B cell (primary cell): Measurements from ENCODE around the gene ZNF814. TPM values are rescaled to one million over a fixed set of nuclear protein-coding genes. Genes with fewer than 3 reads are reported as not detected.
A peak's percentile ranks its signal among the peaks of the same experiment; 100 is the strongest.
"Not testable (repeated sequence)": the region's sequence is repeated elsewhere in the genome, so short reads cannot be mapped to it uniquely, and the experiment has no call there.

Source experiments
- ATAC-seq: fragments of 200-7000 bp; cut with Tn5 transposase; one replicate; pipeline ENCODE4 v1.10.0; 2021; ENCODE audit warnings: low read depth, mild to moderate bottlenecking, moderate number of reproducible peaks, moderate library complexity
- CTCF ChIA-PET: fragments of 350-600 bp; sonication (Branson Sonifier 250); formaldehyde crosslinking; loops from one replicate; lab custom pipeline; 2021; ENCODE audit warnings: antibody characterized with exemption, inconsistent platforms; lab: Charles Lee
- POLR2A ChIA-PET: fragments of 350-600 bp; sonication (Branson Sonifier 250); formaldehyde crosslinking; loops from one replicate; lab custom pipeline; 2021; ENCODE audit warnings: antibody characterized with exemption; lab: Charles Lee
- DNase-seq: peaks from one replicate; pipeline ENCODE4 v3.0.0; 2013
- H2AFZ ChIP-seq: 2 replicates; pipeline ENCODE4 v1.6.1; 2012; ENCODE audit warnings: mild to moderate bottlenecking, low read depth, low read length; ENCODE audit not compliant: insufficient read depth, poor library complexity, severe bottlenecking
- H3K27ac ChIP-seq, 2 donors: 1 replicate in 1 of 2; 2 replicates in 1 of 2; pipeline ENCODE4 v1.5.1; 2012 to 2013; ENCODE audit warnings: low read length in 2 of 2, mild to moderate bottlenecking in 2 of 2, moderate library complexity in 1 of 2
- H3K27me3 ChIP-seq, 4 experiments: fragments of 200-600 bp in 1 of 4; sonication (generic) in 1 of 4; replicated peaks in 1 of 4; 1 replicate in 2 of 4; 2 replicates in 2 of 4; pipeline versions ENCODE4 v1.6.1 to v1.7.0; 2013 to 2016; ENCODE audit warnings: low read length in 3 of 4, mild to moderate bottlenecking in 2 of 4, mixed read lengths in 1 of 4, moderate library complexity in 1 of 4; ENCODE audit not compliant: insufficient read depth in 4 of 4, control insufficient read depth in 3 of 4; ENCODE audit errors: control extremely low read depth in 1 of 4
- H3K36me3 ChIP-seq, 2 experiments: replicated peaks in 1 of 2; 1 replicate in 1 of 2; 2 replicates in 1 of 2; pipeline versions ENCODE4 v1.6.1 to v1.7.1; 2013; ENCODE audit warnings: low read length in 1 of 2; ENCODE audit not compliant: insufficient read depth in 2 of 2, control insufficient read depth in 1 of 2; ENCODE audit errors: control extremely low read depth in 1 of 2, extremely low read depth in 1 of 2
- H3K4me1 ChIP-seq, 2 donors: fragments of 200-600 bp in 1 of 2; sonication (generic) in 1 of 2; 1 replicate in 1 of 2; 2 replicates in 1 of 2; pipeline versions ENCODE4 v1.5.1 to v1.6.1; 2013 to 2017; ENCODE audit warnings: low read length in 2 of 2; ENCODE audit not compliant: control insufficient read depth in 2 of 2, insufficient read depth in 2 of 2
- H3K4me2 ChIP-seq: replicated peaks from 2 replicates; pipeline ENCODE3; 2012; ENCODE audit warnings: mild to moderate bottlenecking, low read depth, low read length; ENCODE audit not compliant: poor library complexity, severe bottlenecking
- H3K4me3 ChIP-seq, 5 experiments: fragments of 200-600 bp in 1 of 5; sonication (generic) in 1 of 5; 1 replicate in 3 of 5; 2 replicates in 2 of 5; pipeline versions ENCODE4 v1.5.1 to v1.7.0; 2011 to 2016; ENCODE audit warnings: low read length in 4 of 5, mild to moderate bottlenecking in 4 of 5, low read depth in 2 of 5, control low read depth in 1 of 5, moderate library complexity in 1 of 5; ENCODE audit not compliant: insufficient read depth in 1 of 5; ENCODE audit errors: control extremely low read depth in 1 of 5, extremely low read depth in 1 of 5
- H3K79me2 ChIP-seq: fragments of 200-600 bp; sonication (generic); one replicate; pipeline ENCODE4 v1.6.0; 2016; ENCODE audit warnings: low read length; ENCODE audit not compliant: control insufficient read depth, insufficient read depth
- H3K9ac ChIP-seq: fragments of 200-600 bp; sonication (generic); 2 replicates; pipeline ENCODE4 v1.6.1; 2017; ENCODE audit warnings: mild to moderate bottlenecking, low read length, moderate library complexity
- H3K9me3 ChIP-seq, 3 donors: one replicate each; pipeline versions ENCODE4 v1.6.1 to v1.7.1; 2013; ENCODE audit warnings: low read length in 2 of 3; ENCODE audit not compliant: control insufficient read depth in 2 of 3, insufficient read depth in 1 of 3; ENCODE audit errors: control extremely low read depth in 1 of 3
- H4K20me1 ChIP-seq: 2 replicates; pipeline ENCODE4 v1.6.0; 2012; ENCODE audit warnings: mild to moderate bottlenecking, low read length; ENCODE audit not compliant: insufficient read depth, control insufficient read depth, poor library complexity, severe bottlenecking
- H3K27ac Mint-ChIP-seq: one replicate; pipeline ENCODE4 v1.8.0; 2021; ENCODE audit warnings: mixed read lengths
- H3K27me3 Mint-ChIP-seq: one replicate; pipeline ENCODE4 v1.8.0; 2021; ENCODE audit warnings: mixed read lengths
- H3K4me1 Mint-ChIP-seq: one replicate; pipeline ENCODE4 v1.8.0; 2021; ENCODE audit warnings: mixed read lengths
- H3K4me3 Mint-ChIP-seq: one replicate; pipeline ENCODE4 v1.8.0; 2021; ENCODE audit warnings: mixed read lengths
- H3K9me3 Mint-ChIP-seq: one replicate; pipeline ENCODE4 v1.8.0; 2022; ENCODE audit warnings: mixed read lengths; ENCODE audit not compliant: insufficient read depth
- WGBS: methylation state at CpG from one replicate; pipeline ENCODE4 v1.1.5; 2013; ENCODE audit warnings: missing lambda C conversion rate; ENCODE audit not compliant: insufficient coverage; 5-methylcytosine and 5-hydroxymethylcytosine counted together
- intact Hi-C: fragments of 100-400 bp; cut with micrococcal nuclease; formaldehyde crosslinking; loops from one replicate; pipeline ENCODE4 v1.10.0; 2022
- polyA plus RNA-seq: library from polyadenylated mRNA; depleted of rRNA; stranded (reverse); fragments of >200 nt; gene quantifications from 2 replicates; pipeline ENCODE4 v1.2.3, GENCODE V29; 2012
- total RNA-seq, 2 donors: library from RNA; stranded (reverse); fragments of 120-200 nt in 1 of 2; gene quantifications; 1 replicate in 1 of 2; 2 replicates in 1 of 2; pipeline versions ENCODE4 v1.2.3 to v1.2.4, GENCODE V29; 2013 to 2022

ZNF814 gene
- total and polyA plus RNA-seq, 2 donors (not counting 1 experiment from before 2014, with no cell fraction given): 28.9 to 83.9 TPM

DNA sequence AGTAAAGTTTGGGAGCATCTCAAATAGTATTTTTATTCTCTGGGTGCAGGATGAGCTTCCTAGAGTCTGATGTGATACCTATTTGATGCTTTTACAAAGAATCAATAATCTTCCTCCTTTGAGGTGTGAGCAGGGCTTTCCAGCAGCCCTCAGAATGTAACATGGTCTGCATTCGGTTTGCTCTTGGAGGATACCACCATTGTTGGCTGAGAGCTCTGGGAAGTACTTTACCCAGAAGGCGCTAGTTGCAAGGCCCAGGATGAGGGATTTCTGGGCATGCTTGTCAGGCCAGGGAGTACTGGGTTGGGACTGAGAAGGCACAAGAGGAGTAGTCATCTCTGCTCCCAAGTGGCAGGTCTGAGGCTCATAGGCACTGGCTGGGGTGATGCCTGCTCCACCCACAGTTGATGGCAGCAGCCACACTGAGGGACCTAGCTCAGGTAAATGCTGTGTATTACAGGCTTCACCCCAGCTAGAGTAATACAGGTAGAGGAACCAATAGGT, 39.6 kb downstream of the ZNF814 start:
- not testable (repeated sequence) for H3K4me2 ChIP-seq

DNA sequence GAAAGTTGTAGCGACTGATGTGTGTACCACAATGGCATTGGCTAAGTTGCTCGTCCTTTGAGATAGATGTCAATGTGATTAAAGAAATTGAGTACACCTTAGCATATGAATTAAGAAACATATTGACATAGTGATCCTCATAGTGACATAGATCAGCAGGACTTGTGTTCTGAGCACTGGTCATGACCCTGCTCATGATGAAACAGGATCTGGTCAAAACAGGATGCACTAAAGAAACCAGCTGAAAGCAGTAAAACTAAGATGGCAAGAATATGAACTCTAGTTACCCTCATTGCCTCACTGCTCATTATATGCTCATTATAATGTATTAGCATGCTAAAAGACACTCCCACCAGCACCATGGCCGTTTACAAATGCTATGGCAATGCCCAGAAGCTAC, 41.7 kb downstream of the ZNF814 start:
- H3K27me3 ChIP-seq, H3K27ac Mint-ChIP-seq, POLR2A ChIA-PET, DNase-seq, H3K27me3 Mint-ChIP-seq, H3K4me3 Mint-ChIP-seq, H3K27ac ChIP-seq, H3K9me3 ChIP-seq, H2AFZ ChIP-seq, H3K4me2 ChIP-seq, H3K4me3 ChIP-seq, ATAC-seq, H4K20me1 ChIP-seq, H3K9ac ChIP-seq, CTCF ChIA-PET, H3K9me3 Mint-ChIP-seq: not testable (repeated sequence)
- Histone ChIP-seq H3K4me1 (peaks cover 7 to 16% of the 10 kb centered on the region in 2 donors), H3K36me3 (peaks cover 3 to 11% of the 10 kb centered on the region in 2 experiments), H3K79me2 (peaks cover 34% of the 10 kb centered on the region)
- intact Hi-C loops: loop anchor here (5.0 kb wide), 2 partner anchors 100 to 250 kb away; partner anchors contain the start of genes ZNF530 and ZNF776
- WGBS: no CpG with 5 or more reads among the region's 3 CpGs
- H3K4me1 Mint-ChIP-seq: peaks cover 22% of the 10 kb centered on the region

More for the DNA sequence above, 39.6 kb downstream of the ZNF814 start:
- peak overlapping the region; percentile 84 for H2AFZ ChIP-seq
- H3K27ac Mint-ChIP-seq: peak overlapping the region; percentile 94
- H3K4me1 ChIP-seq: peaks cover 7 to 16% of the 10 kb centered on the region in 2 donors
- H3K9ac ChIP-seq, H3K27me3 ChIP-seq, H3K27me3 Mint-ChIP-seq, H4K20me1 ChIP-seq, DNase-seq, H3K9me3 Mint-ChIP-seq, ATAC-seq, H3K9me3 ChIP-seq, CTCF ChIA-PET, H3K36me3 ChIP-seq: not testable (repeated sequence)
- WGBS: 100% methylated on average over 2 of the region's 2 CpGs
- intact Hi-C loops: loop anchor here (1.0 to 5.0 kb wide), 3 partner anchors 102 to 414 kb away; partner anchors contain the start of genes ZNF530, ZNF749 and ZNF776
- POLR2A ChIA-PET: interaction anchor here (0.6 to 1.0 kb wide), 6 partner anchors 34 to 1535 kb away, joined by 3 to 5 read pairs (median 4); partner anchors contain the start of genes ZNF417, ZNF552 and ZSCAN5A
- H3K79me2 ChIP-seq: peaks cover 48% of the 10 kb centered on the region
- peak overlapping the region in 3 of 5 experiments; percentile 74 to 95 (median 83) for H3K4me3 ChIP-seq
- peaks cover 22% of the 10 kb centered on the region for H3K4me1 Mint-ChIP-seq
- peak overlapping the region; percentile 27 to 93 for H3K27ac ChIP-seq
- H3K4me3 Mint-ChIP-seq: peak overlapping the region; percentile 97
